ENCODE measurements around the gene OLIG1.

The OLIG1 gene

GRCh38 chr21:33033961-33034413 is 36.0 kb upstream of the OLIG1 start:
- H3K4me3 ChIP-seq (replicated peaks; ENCODE audit: insufficient read depth, low read length), result no peak overlapping the region
- DNase-seq (ENCODE audit: low read depth in 1 of 2, low spot score in 1 of 2), result no peak
- no peak overlapping the region for H3K27ac ChIP-seq (replicated peaks)
- TF ChIP-seq SPI1 (IDR thresholded peaks at IDR 0.05; ENCODE audit: borderline replicate concordance, low read depth), result no peak
- TF ChIP-seq, protein P1, sequence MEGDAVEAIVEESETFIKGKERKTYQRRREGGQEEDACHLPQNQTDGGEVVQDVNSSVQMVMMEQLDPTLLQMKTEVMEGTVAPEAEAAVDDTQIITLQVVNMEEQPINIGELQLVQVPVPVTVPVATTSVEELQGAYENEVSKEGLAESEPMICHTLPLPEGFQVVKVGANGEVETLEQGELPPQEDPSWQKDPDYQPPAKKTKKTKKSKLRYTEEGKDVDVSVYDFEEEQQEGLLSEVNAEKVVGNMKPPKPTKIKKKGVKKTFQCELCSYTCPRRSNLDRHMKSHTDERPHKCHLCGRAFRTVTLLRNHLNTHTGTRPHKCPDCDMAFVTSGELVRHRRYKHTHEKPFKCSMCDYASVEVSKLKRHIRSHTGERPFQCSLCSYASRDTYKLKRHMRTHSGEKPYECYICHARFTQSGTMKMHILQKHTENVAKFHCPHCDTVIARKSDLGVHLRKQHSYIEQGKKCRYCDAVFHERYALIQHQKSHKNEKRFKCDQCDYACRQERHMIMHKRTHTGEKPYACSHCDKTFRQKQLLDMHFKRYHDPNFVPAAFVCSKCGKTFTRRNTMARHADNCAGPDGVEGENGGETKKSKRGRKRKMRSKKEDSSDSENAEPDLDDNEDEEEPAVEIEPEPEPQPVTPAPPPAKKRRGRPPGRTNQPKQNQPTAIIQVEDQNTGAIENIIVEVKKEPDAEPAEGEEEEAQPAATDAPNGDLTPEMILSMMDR (IDR thresholded peaks at IDR 0.05; ENCODE audit: insufficient read depth, low read length), result no peak
- TF ChIP-seq POLR2AphosphoS5 (IDR thresholded peaks at IDR 0.05; ENCODE audit: low read depth), result no peak
- TF ChIP-seq, protein P2, sequence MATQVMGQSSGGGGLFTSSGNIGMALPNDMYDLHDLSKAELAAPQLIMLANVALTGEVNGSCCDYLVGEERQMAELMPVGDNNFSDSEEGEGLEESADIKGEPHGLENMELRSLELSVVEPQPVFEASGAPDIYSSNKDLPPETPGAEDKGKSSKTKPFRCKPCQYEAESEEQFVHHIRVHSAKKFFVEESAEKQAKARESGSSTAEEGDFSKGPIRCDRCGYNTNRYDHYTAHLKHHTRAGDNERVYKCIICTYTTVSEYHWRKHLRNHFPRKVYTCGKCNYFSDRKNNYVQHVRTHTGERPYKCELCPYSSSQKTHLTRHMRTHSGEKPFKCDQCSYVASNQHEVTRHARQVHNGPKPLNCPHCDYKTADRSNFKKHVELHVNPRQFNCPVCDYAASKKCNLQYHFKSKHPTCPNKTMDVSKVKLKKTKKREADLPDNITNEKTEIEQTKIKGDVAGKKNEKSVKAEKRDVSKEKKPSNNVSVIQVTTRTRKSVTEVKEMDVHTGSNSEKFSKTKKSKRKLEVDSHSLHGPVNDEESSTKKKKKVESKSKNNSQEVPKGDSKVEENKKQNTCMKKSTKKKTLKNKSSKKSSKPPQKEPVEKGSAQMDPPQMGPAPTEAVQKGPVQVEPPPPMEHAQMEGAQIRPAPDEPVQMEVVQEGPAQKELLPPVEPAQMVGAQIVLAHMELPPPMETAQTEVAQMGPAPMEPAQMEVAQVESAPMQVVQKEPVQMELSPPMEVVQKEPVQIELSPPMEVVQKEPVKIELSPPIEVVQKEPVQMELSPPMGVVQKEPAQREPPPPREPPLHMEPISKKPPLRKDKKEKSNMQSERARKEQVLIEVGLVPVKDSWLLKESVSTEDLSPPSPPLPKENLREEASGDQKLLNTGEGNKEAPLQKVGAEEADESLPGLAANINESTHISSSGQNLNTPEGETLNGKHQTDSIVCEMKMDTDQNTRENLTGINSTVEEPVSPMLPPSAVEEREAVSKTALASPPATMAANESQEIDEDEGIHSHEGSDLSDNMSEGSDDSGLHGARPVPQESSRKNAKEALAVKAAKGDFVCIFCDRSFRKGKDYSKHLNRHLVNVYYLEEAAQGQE (IDR thresholded peaks at IDR 0.05; ENCODE audit: insufficient replicate concordance, low read depth), result no peak
- no peak for TF ChIP-seq GABPA (IDR thresholded peaks at IDR 0.05; ENCODE audit: low read depth)
- H3K27me3 ChIP-seq (ENCODE audit: insufficient read depth, poor library complexity, severe bottlenecking), result no peaks in the 10 kb centered on the region

GRCh38 chr21:33035147-33035546 is 34.8 kb upstream of the OLIG1 start:
- no peak for DNase-seq (ENCODE audit: low read depth in 1 of 2, low spot score in 1 of 2)
- no peak overlapping the region for H3K4me3 ChIP-seq (replicated peaks; ENCODE audit: insufficient read depth, low read length)
- no peaks in the 10 kb centered on the region for H3K27me3 ChIP-seq (ENCODE audit: insufficient read depth, poor library complexity, severe bottlenecking)
- TF ChIP-seq SPI1 (IDR thresholded peaks at IDR 0.05; ENCODE audit: borderline replicate concordance, low read depth) (no peak), GABPA (IDR thresholded peaks at IDR 0.05; ENCODE audit: low read depth) (no peak), POLR2AphosphoS5 (IDR thresholded peaks at IDR 0.05; ENCODE audit: low read depth) (no peak)
- TF ChIP-seq, protein P2 (IDR thresholded peaks at IDR 0.05; ENCODE audit: insufficient replicate concordance, low read depth), result no peak
- TF ChIP-seq, protein P1 (IDR thresholded peaks at IDR 0.05; ENCODE audit: insufficient read depth, low read length), result no peak
- no peak overlapping the region for H3K27ac ChIP-seq (replicated peaks)

DNA sequence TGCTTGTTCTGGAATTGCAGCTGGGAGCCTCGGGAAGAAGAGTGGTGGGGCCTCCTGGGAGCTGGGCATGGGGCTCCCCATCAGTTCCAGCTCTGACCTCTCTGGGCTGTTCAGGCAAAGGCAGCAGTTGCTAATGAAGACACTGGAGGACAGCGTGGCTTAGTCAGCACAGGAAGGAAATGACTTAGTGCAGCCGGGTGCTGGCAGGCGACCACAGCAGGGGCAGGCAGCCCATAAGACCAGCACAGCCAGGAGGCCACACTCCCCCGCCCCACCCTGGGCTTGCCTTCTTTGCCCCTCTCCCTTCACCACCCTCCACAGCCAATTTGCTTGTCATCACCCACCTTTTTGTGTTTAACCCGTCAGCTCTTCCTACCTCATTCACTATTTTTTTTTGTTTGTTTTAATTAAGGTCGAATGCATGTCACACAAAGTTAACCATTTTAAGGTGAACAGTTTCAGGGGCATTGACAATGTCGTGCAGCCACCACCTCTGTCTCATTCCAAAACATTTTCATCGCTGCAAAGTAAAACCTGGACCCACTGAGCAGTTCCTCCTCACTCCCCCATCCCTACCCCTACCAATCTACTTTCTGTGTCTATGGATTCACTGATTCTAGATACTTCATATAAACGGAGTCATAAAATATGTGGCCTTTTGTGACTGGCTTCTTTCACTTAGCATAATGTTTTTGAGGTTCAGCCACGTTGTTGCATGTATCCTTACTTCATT is 33.3 kb upstream of the OLIG1 start:
- no peak overlapping the region for H3K4me3 ChIP-seq (replicated peaks; ENCODE audit: insufficient read depth, low read length)
- TF ChIP-seq, protein P2 (IDR thresholded peaks at IDR 0.05; ENCODE audit: insufficient replicate concordance, low read depth), result no peak
- peak; percentile 77 for TF ChIP-seq POLR2AphosphoS5 (IDR thresholded peaks at IDR 0.05; ENCODE audit: low read depth)
- peak in 1 of 2 experiments; percentile 88 for DNase-seq (ENCODE audit: low read depth in 1 of 2, low spot score in 1 of 2)
- H3K27ac ChIP-seq (replicated peaks), result peak overlapping the region; percentile 78
- no peaks in the 10 kb centered on the region for H3K27me3 ChIP-seq (ENCODE audit: insufficient read depth, poor library complexity, severe bottlenecking)
